K562 (cell line): ENCODE measurements around the gene CTCFL. TPM values are rescaled to one million over a fixed set of nuclear protein-coding genes. Genes with fewer than 3 reads are reported as not detected.

Experiments
- CBFA2T3 ChIP-seq: fragments of 450-650 bp; IDR thresholded peaks from 2 replicates; pipeline ENCODE4 v1.6.1; 2017
- CEBPB ChIP-seq: fragments of 450-650 bp; IDR thresholded peaks from 2 replicates; pipeline ENCODE4 v1.6.1; 2016; ENCODE audit warnings: missing genetic modification characterization, missing compliant biosample characterization
- CXXC5 ChIP-seq: fragments of 250-450 bp; sonication (Bioruptor Pico); IDR thresholded peaks from 2 replicates; pipeline ENCODE4 v1.8.0; 2022; ENCODE audit warnings: inconsistent platforms, mild to moderate bottlenecking, moderate library complexity
- FUS ChIP-seq: fragments of 200-400 bp; formaldehyde crosslinking; optimal IDR thresholded peaks from 2 replicates; pipeline ENCODE3; 2017; ENCODE audit warnings: low read depth, low read length
- HDAC2 ChIP-seq: fragments of 450-650 bp; IDR thresholded peaks from 2 replicates; pipeline ENCODE4 v1.6.1; 2016; ENCODE audit warnings: mild to moderate bottlenecking
- HMGN3 ChIP-seq: IDR thresholded peaks from 2 replicates; pipeline ENCODE4 v1.6.1; 2011; ENCODE audit warnings: borderline replicate concordance, low read depth, mild to moderate bottlenecking, mixed read lengths, low read length; ENCODE audit not compliant: insufficient read length; ENCODE audit errors: extremely low read depth
- NUFIP1 ChIP-seq: fragments of 450-650 bp; IDR thresholded peaks from 2 replicates; pipeline ENCODE4 v1.6.1; 2018; ENCODE audit not compliant: partially characterized antibody
- SNAPC5 ChIP-seq: fragments of 250-450 bp; sonication (Bioruptor Pico); IDR thresholded peaks from 2 replicates; pipeline ENCODE4 v1.8.0; 2021; ENCODE audit warnings: moderate library complexity, mild to moderate bottlenecking, inconsistent platforms
- SP2 ChIP-seq: IDR thresholded peaks from 2 replicates; pipeline ENCODE4 v1.6.1; 2011; ENCODE audit warnings: mild to moderate bottlenecking, low read depth, low read length, moderate library complexity; ENCODE audit not compliant: poor library complexity, severe bottlenecking; ENCODE audit errors: extremely low read depth
- STAG1 ChIP-seq: sonication (generic); formaldehyde crosslinking; IDR thresholded peaks from 2 replicates; pipeline ENCODE4 v1.5.0; 2020; ENCODE audit warnings: missing genetic modification reagents, borderline replicate concordance
- TCF15 ChIP-seq: fragments of 250-450 bp; sonication (Bioruptor Pico); IDR thresholded peaks from 2 replicates; pipeline ENCODE4 v1.8.0; 2022; ENCODE audit warnings: moderate library complexity, mild to moderate bottlenecking, inconsistent platforms
- VEZF1 ChIP-seq: fragments of 200-800 bp; sonication (Bioruptor generic); IDR thresholded peaks from 2 replicates; pipeline ENCODE4 v1.6.1; 2017; ENCODE audit warnings: missing genetic modification characterization, missing compliant biosample characterization
- ZBTB17 ChIP-seq: fragments of 450-650 bp; formaldehyde crosslinking; IDR thresholded peaks from 2 replicates; pipeline ENCODE4 v1.4.0; 2020; ENCODE audit warnings: mild to moderate bottlenecking
- ZFP91 ChIP-seq: sonication (generic); formaldehyde crosslinking; IDR thresholded peaks from 2 replicates; pipeline ENCODE4 v1.8.0; 2022; ENCODE audit warnings: mild to moderate bottlenecking, missing genetic modification reagents
- ZNF318 ChIP-seq, 2 experiments: fragments of 450-650 bp; IDR thresholded peaks; 2 replicates each; pipeline ENCODE4 v1.6.1; 2016; ENCODE audit warnings: mild to moderate bottlenecking in 2 of 2, borderline replicate concordance in 1 of 2, low read depth in 1 of 2, moderate library complexity in 1 of 2
- polyA plus RNA-seq, 8 experiments: library from polyadenylated mRNA; depleted of rRNA in 4 of 8; stranded (reverse) in 5 of 8; unstranded in 3 of 8; fragments of >200 nt; fragmentation: Nextera tagmentation in 2 of 8; fragmentation: Illumina TruSeq in 1 of 8; extraction: Ambion mirVana in 2 of 8; extraction: Trizol in 1 of 8; gene quantifications; 2 replicates each; pipeline versions ENCODE4 v1.2.1 to v1.2.3, GENCODE V29; 2011 to 2014; ENCODE audit warnings: inconsistent platforms in 1 of 8, missing spikeins in 1 of 8
- total RNA-seq, 7 experiments: library from RNA; depleted of rRNA in 6 of 7; stranded (reverse); fragments of >200 nt in 6 of 7; fragmentation: Illumina TruSeq in 2 of 7; extraction: Trizol in 2 of 7; gene quantifications; 2 replicates each; pipeline versions ENCODE4 v1.2.1 to v1.2.3, GENCODE V29; 2011 to 2021; ENCODE audit warnings: low replicate concordance in 1 of 7

The CTCFL gene
- total and polyA plus RNA-seq, 9 of the 15 experiments (the other 6 are each of a cell fraction or from before 2014, with no cell fraction given): 42.4 to 188 (median 111) TPM

GRCh38 chr20:57560554-57561355, 35.8 kb upstream of the CTCFL start, which contains the start of gene PCK1 (continued):
- TF ChIP-seq NUFIP1: no peak
- no peak for TF ChIP-seq SP2
- TF ChIP-seq STAG1 (CRISPR knock-in tag): no peak
- peak; percentile 78 for TF ChIP-seq HDAC2
- TF ChIP-seq ZNF318 (IDR thresholded peaks at IDR 0.05; ENCODE audit: borderline replicate concordance in 1 of 2, low read depth in 1 of 2): 0 out of 4 replicates have a peak, but pooled peaks of 1 of the 2 experiments have one; percentile 29
- TF ChIP-seq ZBTB17 (CRISPR knock-in tag): no peak
- no peak for TF ChIP-seq ZFP91
- TF ChIP-seq TCF15: 0 out of 2 replicates have a peak, but pooled peaks have one; percentile 34
- peak; percentile 48; the same call in 1 of the 2 replicates for TF ChIP-seq VEZF1 (CRISPR knock-in tag)
- TF ChIP-seq CXXC5 (CRISPR knock-in tag): peak; percentile 53; the same call in 1 of the 2 replicates
- peak; percentile 65 for TF ChIP-seq CBFA2T3
- TF ChIP-seq CEBPB (tag): peak; percentile 80
- no peak for TF ChIP-seq SNAPC5 (CRISPR knock-in tag)
- peak; percentile 54 for TF ChIP-seq HMGN3
- no peak for TF ChIP-seq FUS
